GM12864 (cell line): Measurements from ENCODE around the gene TPRG1L.

Experiments
- DNase-seq: peaks from one replicate; pipeline ENCODE4 v3.0.0-alpha.2; 2011; ENCODE audit warnings: low read depth
- H3K4me3 ChIP-seq: 2 replicates; pipeline ENCODE4 v1.5.1; 2011; ENCODE audit warnings: mild to moderate bottlenecking, low read depth, low read length, control low read depth
- CTCF ChIP-seq: IDR thresholded peaks from 2 replicates; pipeline ENCODE4 v1.5.1; 2011; ENCODE audit warnings: low read depth, mild to moderate bottlenecking, moderate library complexity, low read length, control low read depth, inconsistent platforms; ENCODE audit errors: missing control alignments

TPRG1L gene

DNA sequence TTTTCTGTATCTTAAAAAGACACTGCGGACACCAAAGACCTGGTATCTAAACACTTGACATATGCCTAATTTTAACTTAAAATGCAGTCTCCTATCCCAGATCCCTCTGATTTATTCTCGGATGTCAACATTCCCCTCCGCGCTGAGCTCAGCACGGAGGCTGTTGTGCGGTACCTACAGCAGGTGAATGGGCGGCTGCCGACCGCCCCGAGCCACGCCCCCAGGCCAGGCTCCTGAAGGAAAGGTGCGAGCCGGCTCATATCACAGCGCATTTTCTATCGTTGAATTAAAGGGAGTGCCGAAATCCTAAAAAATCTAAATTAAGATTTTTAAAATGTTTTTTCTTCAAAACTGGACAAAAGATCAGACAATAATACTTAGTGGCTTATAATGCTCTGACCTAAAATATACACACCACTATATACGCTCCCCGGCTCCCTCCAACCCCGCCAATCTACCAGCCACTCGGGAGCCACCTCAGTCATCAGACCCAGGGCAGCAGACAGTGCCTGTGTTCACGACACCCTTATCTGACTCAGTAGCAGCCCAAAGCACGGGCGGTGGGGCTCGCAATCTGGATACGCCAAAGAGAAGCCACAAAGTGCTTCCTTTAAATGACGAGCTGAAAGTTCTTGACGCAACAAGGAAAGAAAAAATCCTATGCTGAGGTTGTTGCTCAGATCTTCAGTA lies 21.0 kb downstream of the TPRG1L start:
- TF ChIP-seq CTCF, result no peak
- H3K4me3 ChIP-seq, result no peak overlapping the region
- DNase-seq, result no peak

DNA sequence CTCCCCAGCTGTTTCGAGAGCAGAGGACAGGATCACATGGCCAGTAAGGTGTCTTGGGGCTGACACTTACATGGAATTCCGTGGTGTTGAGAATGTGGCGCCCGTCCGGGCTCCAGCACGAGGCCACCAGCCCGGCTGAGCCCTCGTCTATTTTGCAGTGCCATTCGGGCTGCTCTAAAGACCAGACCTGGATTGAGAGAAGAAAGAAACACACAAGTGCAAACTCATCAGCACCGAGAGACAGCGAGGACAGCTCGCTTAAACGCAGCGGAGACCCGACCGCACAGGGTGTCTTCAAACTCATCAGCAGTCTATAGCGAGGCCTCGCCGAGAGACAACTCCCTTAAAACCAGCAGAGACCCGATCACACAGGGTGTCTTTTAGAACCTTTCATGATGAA lies 21.8 kb downstream of the TPRG1L start:
- TF ChIP-seq CTCF, result no peak
- no peak overlapping the region for H3K4me3 ChIP-seq
- no peak for DNase-seq

GRCh38 chr1:3649342-3650247 lies 24.8 kb downstream of the TPRG1L start, which contains the start of gene WRAP73:
WRAP73 (minus strand) TSS chr1:3650103; CDS start chr1:3649999, 104 bp downstream.
- peak; percentile 30 for TF ChIP-seq CTCF
- peak; percentile 91 for DNase-seq
- peak within 1 kb of the TSS; percentile 83 for H3K4me3 ChIP-seq

GRCh38 chr1:3650248-3651025 lies 25.6 kb downstream of the TPRG1L start:
- DNase-seq, result no peak
- TF ChIP-seq CTCF, result no peak
- H3K4me3 ChIP-seq, result peak overlapping the region; percentile 68

- peak overlapping the region; percentile 68 for H3K4me3 ChIP-seq
- no peak for DNase-seq
- TF ChIP-seq CTCF, result no peak
Measured at GRCh38 chr1:3651026-3651929, 26.5 kb downstream of the TPRG1L start.

GRCh38 chr1:3651930-3652547 lies 27.2 kb downstream of the TPRG1L start, which contains the start of gene TP73:
TP73 (plus strand) TSS chr1:3652516; CDS start chr1:3682366, 29,850 bp downstream.
- H3K4me3 ChIP-seq, result peak within 1 kb of the TSS; percentile 68
- DNase-seq, result peak; percentile 29
- TF ChIP-seq CTCF, result no peak
